ENCODE results near the gene AQP12A.

Gene AQP12A

DNA sequence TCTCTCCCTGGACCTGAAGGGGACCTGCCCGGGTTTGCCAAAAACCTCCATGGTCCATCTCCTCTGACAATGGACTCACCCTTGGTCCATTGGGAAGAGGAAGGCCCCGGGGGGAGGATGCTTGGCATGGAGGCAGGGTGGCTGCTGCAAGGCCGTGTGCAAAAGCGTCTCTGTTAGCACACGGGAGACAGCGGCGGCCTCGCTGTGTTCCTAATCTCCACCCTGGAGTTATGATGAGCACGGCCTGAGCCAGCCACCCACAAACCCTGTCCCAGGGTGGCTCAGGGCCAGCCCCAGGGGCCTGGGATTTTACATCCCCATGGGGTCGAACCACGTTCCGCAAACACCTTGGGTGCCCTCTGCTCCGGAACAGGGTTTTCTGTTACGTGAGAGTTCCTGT, 35.8 kb downstream of the AQP12A start:
- no peak overlapping the region for H3K4me3 Mint-ChIP-seq
- H3K27ac Mint-ChIP-seq (ENCODE audit: low read depth), result no peak overlapping the region
- no peak for DNase-seq (ENCODE audit: low spot score in 2 of 2)
- ATAC-seq (replicated peaks; ENCODE audit: extremely low read depth, poor library complexity, severe bottlenecking), result no peak
- no peaks in the 10 kb centered on the region for H3K36me3 Mint-ChIP-seq (ENCODE audit: insufficient read depth)
- H3K4me1 Mint-ChIP-seq, result no peaks in the 10 kb centered on the region
- no peaks in the 10 kb centered on the region for H3K9me3 Mint-ChIP-seq
- H3K27me3 Mint-ChIP-seq, result peaks cover 17% of the 10 kb centered on the region

DNA sequence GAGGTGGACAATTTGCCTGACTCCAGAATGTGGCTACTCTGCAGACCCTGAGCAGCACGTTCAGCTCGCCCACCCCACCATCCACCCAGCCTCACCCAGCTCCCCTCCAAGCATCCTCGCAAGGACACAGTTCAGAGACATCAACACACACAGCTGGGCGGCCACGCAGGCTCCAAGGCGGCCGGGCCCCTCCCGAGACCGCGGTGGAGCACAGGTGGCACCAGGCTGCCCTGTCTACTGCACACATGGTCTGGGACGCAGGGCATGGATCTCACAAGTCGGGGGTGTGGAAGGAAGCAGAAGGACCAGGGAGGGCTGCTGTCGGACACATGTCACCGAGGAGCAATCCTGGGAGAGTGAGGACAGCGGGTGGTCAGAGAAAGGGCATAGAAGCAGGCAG, 36.2 kb downstream of the AQP12A start:
- ATAC-seq (replicated peaks; ENCODE audit: extremely low read depth, poor library complexity, severe bottlenecking), result no peak
- H3K36me3 Mint-ChIP-seq (ENCODE audit: insufficient read depth), result no peaks in the 10 kb centered on the region
- peaks cover 17% of the 10 kb centered on the region for H3K27me3 Mint-ChIP-seq
- H3K27ac Mint-ChIP-seq (ENCODE audit: low read depth), result no peak overlapping the region
- no peak overlapping the region for H3K4me3 Mint-ChIP-seq
- no peaks in the 10 kb centered on the region for H3K4me1 Mint-ChIP-seq
- no peaks in the 10 kb centered on the region for H3K9me3 Mint-ChIP-seq
- no peak for DNase-seq (ENCODE audit: low spot score in 2 of 2)

DNA sequence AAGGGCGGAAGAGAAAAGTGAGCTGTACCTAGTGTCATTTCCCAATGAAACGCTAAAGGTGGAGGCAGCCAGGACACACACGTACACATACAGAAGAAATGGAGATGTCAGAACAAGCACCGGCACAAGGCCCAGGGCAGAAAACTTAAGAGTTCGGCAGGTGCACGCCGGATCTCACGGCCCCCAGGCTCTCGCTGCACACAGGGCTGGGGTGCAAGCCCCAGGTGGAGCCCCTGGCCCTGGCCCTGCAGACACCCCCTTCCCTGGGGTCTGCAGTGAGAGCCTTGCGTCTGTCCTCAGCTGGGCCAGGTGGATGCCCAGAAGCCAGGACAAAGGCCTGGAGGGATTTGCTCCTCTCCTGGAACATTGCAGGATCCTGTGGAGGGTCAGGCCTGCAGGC, 36.7 kb downstream of the AQP12A start:
- peaks cover 17% of the 10 kb centered on the region for H3K27me3 Mint-ChIP-seq
- H3K4me1 Mint-ChIP-seq, result no peaks in the 10 kb centered on the region
- H3K4me3 Mint-ChIP-seq, result no peak overlapping the region
- ATAC-seq (replicated peaks; ENCODE audit: extremely low read depth, poor library complexity, severe bottlenecking), result no peak
- peaks cover 1% of the 10 kb centered on the region for H3K36me3 Mint-ChIP-seq (ENCODE audit: insufficient read depth)
- no peak overlapping the region for H3K27ac Mint-ChIP-seq (ENCODE audit: low read depth)
- DNase-seq (ENCODE audit: low spot score in 2 of 2), result no peak
- H3K9me3 Mint-ChIP-seq, result no peaks in the 10 kb centered on the region

DNA sequence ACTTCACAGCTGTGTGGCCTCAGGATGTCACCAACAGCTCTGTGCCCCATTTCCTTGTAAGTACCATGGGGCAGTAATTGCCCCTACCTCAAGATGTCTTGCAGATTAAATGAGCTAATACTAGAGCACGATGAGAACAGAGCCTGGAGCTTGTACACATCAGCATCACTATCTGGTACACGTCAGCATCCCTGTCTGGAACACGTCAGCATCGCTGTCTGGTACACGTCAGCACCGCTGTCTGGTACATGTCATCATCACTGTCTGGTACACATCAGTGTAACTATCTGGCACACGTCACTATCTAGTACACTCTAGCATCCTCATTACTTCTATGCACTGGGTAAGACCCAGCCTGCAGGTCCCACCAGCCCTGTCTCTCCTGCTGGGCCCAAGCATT, 37.2 kb downstream of the AQP12A start:
- Mint-ChIP-seq H3K4me3 (no peak overlapping the region), H3K4me1 (no peaks in the 10 kb centered on the region), H3K36me3 (ENCODE audit: insufficient read depth) (peaks cover 1% of the 10 kb centered on the region), H3K27me3 (peaks cover 17% of the 10 kb centered on the region), H3K9me3 (no peaks in the 10 kb centered on the region), H3K27ac (ENCODE audit: low read depth) (no peak overlapping the region)
- DNase-seq (ENCODE audit: low spot score in 2 of 2), result no peak
- no peak for ATAC-seq (replicated peaks; ENCODE audit: extremely low read depth, poor library complexity, severe bottlenecking)

DNA sequence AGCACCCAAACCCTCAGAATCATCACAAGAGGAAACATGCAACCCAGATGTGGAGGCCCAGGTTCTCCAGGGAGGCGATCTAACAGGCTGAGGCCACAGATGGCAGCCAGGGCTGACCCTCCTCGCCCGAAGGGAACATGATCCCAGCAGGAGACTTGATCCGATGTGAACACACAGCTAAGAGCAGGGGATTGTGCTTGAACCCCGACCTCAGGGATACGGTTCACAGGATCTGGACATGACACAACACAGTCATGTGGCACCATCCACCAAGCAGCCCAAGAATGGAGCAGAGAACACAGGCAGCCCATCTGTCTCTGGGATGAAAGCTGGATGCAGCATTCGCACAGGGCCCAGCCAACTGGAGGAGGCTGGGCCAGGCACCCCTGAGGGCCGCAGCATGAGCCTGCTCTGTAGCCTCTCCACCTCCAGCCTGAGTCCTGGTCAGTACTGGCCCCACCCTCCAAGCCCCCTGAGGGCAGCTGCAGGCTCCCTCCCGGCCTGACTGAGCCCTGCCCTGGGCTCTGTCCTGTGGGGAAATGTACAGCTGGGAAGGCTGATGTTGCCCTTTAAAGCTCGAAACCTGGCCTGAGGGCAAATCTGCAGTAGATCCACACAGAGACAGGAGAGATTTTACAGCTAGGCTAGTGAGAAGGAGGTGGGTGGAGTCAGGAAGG, 39.0 kb downstream of the AQP12A start:
- Mint-ChIP-seq H3K36me3 (ENCODE audit: insufficient read depth) (peaks cover 1% of the 10 kb centered on the region), H3K27me3 (peaks cover 17% of the 10 kb centered on the region), H3K27ac (ENCODE audit: low read depth) (no peak overlapping the region), H3K4me3 (no peak overlapping the region), H3K9me3 (no peaks in the 10 kb centered on the region), H3K4me1 (no peaks in the 10 kb centered on the region)
- no peak for ATAC-seq (replicated peaks; ENCODE audit: extremely low read depth, poor library complexity, severe bottlenecking)
- no peak for DNase-seq (ENCODE audit: low spot score in 2 of 2)

DNA sequence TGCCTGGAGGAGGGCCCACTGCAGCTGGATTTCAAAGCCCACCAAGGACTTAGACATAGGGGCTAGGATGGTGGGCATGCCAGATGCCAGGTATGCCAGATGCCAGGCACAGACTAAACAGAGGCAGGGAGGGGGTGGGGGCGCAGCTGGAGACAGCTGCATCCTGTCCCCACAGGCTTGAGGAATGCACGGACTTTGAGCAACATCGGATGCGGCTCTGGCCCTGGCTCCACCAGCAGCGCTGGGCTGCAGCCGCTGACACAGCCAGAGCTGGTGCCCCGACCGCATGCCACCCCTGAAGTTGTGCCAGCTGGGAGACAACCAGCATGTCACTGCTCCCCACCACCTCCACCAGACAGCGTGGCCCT, 39.5 kb downstream of the AQP12A start:
- no peaks in the 10 kb centered on the region for H3K4me1 Mint-ChIP-seq
- H3K4me3 Mint-ChIP-seq, result no peak overlapping the region
- ATAC-seq (replicated peaks; ENCODE audit: extremely low read depth, poor library complexity, severe bottlenecking) (no peak), DNase-seq (ENCODE audit: low spot score in 2 of 2) (no peak)
- peaks cover 17% of the 10 kb centered on the region for H3K27me3 Mint-ChIP-seq
- peaks cover 1% of the 10 kb centered on the region for H3K36me3 Mint-ChIP-seq (ENCODE audit: insufficient read depth)
- no peaks in the 10 kb centered on the region for H3K9me3 Mint-ChIP-seq
- no peak overlapping the region for H3K27ac Mint-ChIP-seq (ENCODE audit: low read depth)

DNA sequence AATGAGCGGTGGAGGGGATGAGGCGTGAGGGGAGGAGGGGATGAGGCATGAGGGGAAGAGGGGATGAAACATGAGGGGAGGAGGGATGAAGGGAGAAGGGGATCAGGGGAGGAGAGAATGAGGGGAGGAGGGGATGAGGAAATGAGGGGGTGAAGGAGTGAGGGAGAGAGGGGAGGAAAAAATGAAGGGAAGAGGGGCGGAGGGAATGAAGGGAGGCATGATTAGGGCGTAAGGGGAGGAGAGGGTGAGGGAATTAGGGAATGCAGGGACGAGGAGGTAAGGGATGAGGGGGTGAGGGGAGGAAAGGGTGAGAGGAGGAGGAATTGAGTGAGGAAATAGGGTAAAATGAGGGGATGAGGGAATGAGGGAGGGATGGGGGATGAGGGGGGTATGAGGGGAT, 40.5 kb downstream of the AQP12A start:
- H3K27me3 Mint-ChIP-seq, result peaks cover 10% of the 10 kb centered on the region
- DNase-seq (ENCODE audit: low spot score in 2 of 2), result no peak
- H3K27ac Mint-ChIP-seq (ENCODE audit: low read depth), result no peak overlapping the region
- H3K36me3 Mint-ChIP-seq (ENCODE audit: insufficient read depth), result peaks cover 1% of the 10 kb centered on the region
- ATAC-seq (replicated peaks; ENCODE audit: extremely low read depth, poor library complexity, severe bottlenecking), result no peak
- no peak overlapping the region for H3K4me3 Mint-ChIP-seq
- no peaks in the 10 kb centered on the region for H3K9me3 Mint-ChIP-seq
- no peaks in the 10 kb centered on the region for H3K4me1 Mint-ChIP-seq

DNA sequence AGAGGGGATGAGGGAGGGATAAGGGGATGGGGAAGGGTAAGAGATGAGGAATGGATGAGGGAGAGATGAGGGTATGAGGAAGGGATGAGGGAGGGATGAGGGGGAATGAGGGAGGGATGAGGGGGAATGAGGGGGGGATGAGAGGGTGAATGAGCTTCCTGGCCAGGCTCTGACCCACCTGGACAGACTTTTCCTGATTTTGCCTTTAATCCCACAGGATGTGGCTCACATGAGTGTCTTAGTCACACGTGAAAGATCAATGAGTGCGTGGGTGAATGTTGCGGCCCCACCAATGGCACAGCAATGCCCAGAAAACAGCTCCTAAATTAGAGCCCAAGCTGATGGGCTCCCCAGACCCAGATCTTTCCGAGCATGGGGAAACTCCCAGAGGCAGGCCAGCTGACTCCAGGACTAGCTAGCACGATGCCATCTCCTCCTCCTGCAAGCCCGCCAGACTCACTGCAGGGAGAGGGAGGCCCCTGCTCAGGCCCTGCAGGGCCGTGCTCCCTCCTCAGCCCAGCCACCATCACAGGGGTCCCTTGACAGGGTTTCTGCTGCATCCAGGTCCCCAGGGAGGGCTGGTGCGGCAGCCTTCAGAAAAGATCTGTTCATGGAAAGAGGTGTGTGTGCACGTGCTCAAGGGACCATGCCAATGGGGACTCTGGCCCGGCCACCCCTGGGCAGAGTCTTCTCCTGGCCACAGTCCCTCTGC, 41.4 kb downstream of the AQP12A start:
- no peak for DNase-seq (ENCODE audit: low spot score in 2 of 2)
- Mint-ChIP-seq H3K4me1 (no peaks in the 10 kb centered on the region), H3K9me3 (no peaks in the 10 kb centered on the region), H3K27ac (ENCODE audit: low read depth) (no peak overlapping the region), H3K4me3 (no peak overlapping the region), H3K36me3 (ENCODE audit: insufficient read depth) (peaks cover 1% of the 10 kb centered on the region), H3K27me3 (peaks cover 10% of the 10 kb centered on the region)
- no peak for ATAC-seq (replicated peaks; ENCODE audit: extremely low read depth, poor library complexity, severe bottlenecking)

DNA sequence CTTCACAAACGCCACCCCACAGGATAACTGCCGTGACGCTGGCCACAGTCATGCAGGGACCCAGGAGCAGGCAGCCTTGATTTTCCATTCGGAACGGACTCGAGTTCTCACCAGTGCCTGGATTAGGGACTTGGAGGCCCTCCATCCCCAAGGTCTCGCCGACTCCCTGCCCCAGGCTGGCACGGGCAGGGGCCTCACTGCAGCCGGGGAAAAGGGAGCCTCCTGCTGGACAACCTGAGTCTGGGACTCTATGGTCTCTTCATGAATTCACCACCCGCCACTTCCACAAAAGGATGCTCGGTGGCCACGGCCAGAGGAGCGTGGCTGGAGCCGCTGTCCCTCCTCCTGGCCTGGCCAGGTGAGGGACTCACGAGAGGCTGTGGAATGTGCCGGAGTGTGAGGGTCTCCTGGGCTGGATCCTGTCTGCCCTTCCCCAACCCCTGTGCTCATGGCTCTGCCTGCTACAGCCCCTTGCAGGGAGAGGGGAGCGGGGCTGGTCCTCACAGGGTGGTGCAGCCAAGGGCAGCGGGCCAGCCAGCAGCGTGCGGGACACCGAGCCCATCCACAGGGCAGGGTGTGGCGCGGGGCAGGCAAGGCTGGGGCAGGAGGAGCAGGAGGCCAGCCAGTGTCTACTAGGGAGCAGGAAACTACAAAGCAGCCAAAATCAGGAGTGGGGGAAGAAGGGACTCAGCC, 42.3 kb downstream of the AQP12A start:
- Mint-ChIP-seq H3K4me1 (no peaks in the 10 kb centered on the region), H3K4me3 (no peak overlapping the region), H3K27ac (ENCODE audit: low read depth) (no peak overlapping the region), H3K36me3 (ENCODE audit: insufficient read depth) (peaks cover 1% of the 10 kb centered on the region), H3K9me3 (no peaks in the 10 kb centered on the region), H3K27me3 (peaks cover 8% of the 10 kb centered on the region)
- DNase-seq (ENCODE audit: low spot score in 2 of 2) (no peak), ATAC-seq (replicated peaks; ENCODE audit: extremely low read depth, poor library complexity, severe bottlenecking) (peak; percentile 28)

DNA sequence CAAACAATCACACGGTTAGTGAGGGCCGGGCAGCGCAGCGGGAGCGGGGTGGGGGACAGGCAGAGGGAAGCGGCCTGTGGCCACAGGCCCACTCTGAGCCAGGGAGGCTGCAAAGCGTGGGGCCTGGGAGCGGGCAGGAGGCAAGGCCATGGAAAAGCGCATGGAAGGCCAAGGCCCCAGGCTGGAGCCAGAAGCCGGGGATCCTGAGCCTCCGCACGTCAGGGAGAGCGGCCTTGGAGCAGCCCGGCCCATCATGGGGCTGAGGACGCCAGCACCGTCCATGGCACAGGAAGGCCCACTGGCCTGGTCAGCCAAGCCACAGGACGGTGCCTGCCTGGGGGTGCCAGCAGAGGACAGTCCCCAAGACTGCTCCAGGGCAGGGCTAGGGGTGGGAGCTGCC, 43.1 kb downstream of the AQP12A start:
- H3K4me3 Mint-ChIP-seq, result no peak overlapping the region
- ATAC-seq (replicated peaks; ENCODE audit: extremely low read depth, poor library complexity, severe bottlenecking), result no peak
- peaks cover 1% of the 10 kb centered on the region for H3K36me3 Mint-ChIP-seq (ENCODE audit: insufficient read depth)
- no peaks in the 10 kb centered on the region for H3K4me1 Mint-ChIP-seq
- no peak overlapping the region for H3K27ac Mint-ChIP-seq (ENCODE audit: low read depth)
- no peaks in the 10 kb centered on the region for H3K9me3 Mint-ChIP-seq
- DNase-seq (ENCODE audit: low spot score in 2 of 2), result no peak
- no peaks in the 10 kb centered on the region for H3K27me3 Mint-ChIP-seq

DNA sequence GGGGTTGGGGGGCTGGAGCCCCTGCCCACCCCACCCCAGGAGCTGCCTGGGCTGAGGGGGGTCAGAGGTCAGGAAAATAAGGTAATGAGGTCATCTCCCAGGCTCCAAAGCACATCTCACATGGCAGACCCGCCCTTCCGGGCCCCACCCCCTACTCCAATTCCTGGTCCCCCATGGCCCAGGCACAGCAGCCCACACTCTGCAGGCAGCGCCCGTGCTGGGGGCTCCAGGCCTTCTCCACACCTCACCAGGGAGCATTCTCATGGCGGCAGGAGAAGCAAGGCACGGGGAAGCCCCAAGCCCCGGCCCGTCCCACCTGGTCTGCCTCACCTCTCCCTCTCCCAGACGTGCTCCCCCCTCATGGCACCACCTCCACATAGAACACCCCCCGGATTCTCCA, 43.8 kb downstream of the AQP12A start:
- H3K4me3 Mint-ChIP-seq, result no peak overlapping the region
- no peak for DNase-seq (ENCODE audit: low spot score in 2 of 2)
- H3K27ac Mint-ChIP-seq (ENCODE audit: low read depth), result no peak overlapping the region
- H3K9me3 Mint-ChIP-seq, result no peaks in the 10 kb centered on the region
- ATAC-seq (replicated peaks; ENCODE audit: extremely low read depth, poor library complexity, severe bottlenecking), result no peak
- H3K27me3 Mint-ChIP-seq, result no peaks in the 10 kb centered on the region
- no peaks in the 10 kb centered on the region for H3K4me1 Mint-ChIP-seq
- peaks cover 1% of the 10 kb centered on the region for H3K36me3 Mint-ChIP-seq (ENCODE audit: insufficient read depth)

DNA sequence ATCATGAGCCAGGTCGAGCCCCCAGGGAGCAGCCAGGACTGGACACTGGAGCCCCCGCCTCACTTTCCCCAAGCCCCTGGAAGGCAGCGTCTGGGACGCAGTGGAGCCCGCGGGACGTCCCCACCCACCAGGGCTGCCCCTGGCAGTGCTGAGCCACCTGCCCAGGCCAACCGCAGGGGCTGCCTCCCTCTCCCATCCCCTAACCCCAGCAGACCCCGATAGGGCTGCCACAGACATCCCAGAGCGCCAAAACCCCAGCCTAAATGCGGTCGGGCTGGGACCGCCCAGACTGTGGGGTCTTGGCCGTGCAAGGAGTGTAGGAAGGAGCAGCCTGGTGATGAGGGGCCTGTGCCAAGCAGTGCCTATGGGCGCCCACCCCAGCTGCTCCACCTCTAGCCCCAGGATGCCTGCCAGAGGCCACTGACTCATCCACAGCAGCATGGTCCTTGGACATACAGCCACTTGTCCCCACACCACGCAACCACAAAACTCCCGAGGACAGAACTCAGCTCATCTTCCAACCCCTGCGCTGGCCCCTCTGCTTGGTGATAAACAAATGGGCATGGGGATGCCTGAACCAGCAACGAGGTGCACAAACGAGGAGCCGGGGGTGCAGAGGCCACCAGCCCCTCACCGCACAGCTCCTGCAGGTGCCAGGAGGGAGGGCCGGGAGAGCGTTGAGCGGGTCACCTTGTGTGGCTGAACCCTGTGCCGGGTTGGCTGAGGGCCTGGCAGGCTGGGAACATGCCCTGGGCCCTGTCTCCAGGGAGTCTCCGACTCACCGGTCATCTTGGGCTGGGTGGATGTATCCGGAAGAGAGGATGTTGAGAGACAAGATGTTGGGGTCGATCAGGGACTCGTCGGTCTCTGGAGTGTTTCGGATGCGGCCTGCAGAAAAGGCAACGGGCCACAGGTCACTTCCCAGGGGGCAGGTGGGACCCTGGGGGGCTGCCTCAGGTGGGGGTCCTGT, 44.9 kb downstream of the AQP12A start:
- Mint-ChIP-seq H3K9me3 (no peaks in the 10 kb centered on the region), H3K4me3 (no peak overlapping the region), H3K27ac (ENCODE audit: low read depth) (no peak overlapping the region), H3K27me3 (no peaks in the 10 kb centered on the region), H3K4me1 (no peaks in the 10 kb centered on the region), H3K36me3 (ENCODE audit: insufficient read depth) (peaks cover 1% of the 10 kb centered on the region)
- no peak for ATAC-seq (replicated peaks; ENCODE audit: extremely low read depth, poor library complexity, severe bottlenecking)
- DNase-seq (ENCODE audit: low spot score in 2 of 2), result no peak
